Measurements from ENCODE around the gene CAMKMT.

Gene CAMKMT

GRCh38 chr2:44450082-44450481 lies 88.3 kb downstream of the CAMKMT start:
- H3K4me3 ChIP-seq (ENCODE audit: low read depth, low read length) = no peak overlapping the region
- no peak for TF ChIP-seq CTCF (IDR thresholded peaks at IDR 0.05; ENCODE audit: low read depth, low read length, missing control alignments)
- no peak for DNase-seq (ENCODE audit: low read depth)

- TF ChIP-seq CTCF (IDR thresholded peaks at IDR 0.05; ENCODE audit: low read depth, low read length, missing control alignments) = no peak
- DNase-seq (ENCODE audit: low read depth) = no peak
These were observed 89.1 kb downstream of the CAMKMT start for GRCh38 chr2:44450806-44451205.

GRCh38 chr2:44452069-44452583 lies 90.4 kb downstream of the CAMKMT start:
- DNase-seq (ENCODE audit: low read depth) = no peak
- no peak overlapping the region for H3K4me3 ChIP-seq (ENCODE audit: low read depth, low read length)
- no peak for TF ChIP-seq CTCF (IDR thresholded peaks at IDR 0.05; ENCODE audit: low read depth, low read length, missing control alignments)

More at GRCh38 chr2:44450806-44451205, 89.1 kb downstream of the CAMKMT start:
- no peak overlapping the region for H3K4me3 ChIP-seq (ENCODE audit: low read depth, low read length)

GRCh38 chr2:44453259-44453658 lies 91.5 kb downstream of the CAMKMT start:
- H3K4me3 ChIP-seq (ENCODE audit: low read depth, low read length) = no peak overlapping the region
- DNase-seq (ENCODE audit: low read depth) = no peak
- TF ChIP-seq CTCF (IDR thresholded peaks at IDR 0.05; ENCODE audit: low read depth, low read length, missing control alignments) = no peak

GRCh38 chr2:44455877-44456276 lies 94.1 kb downstream of the CAMKMT start:
- H3K4me3 ChIP-seq (ENCODE audit: low read depth, low read length) = no peak overlapping the region
- no peak for TF ChIP-seq CTCF (IDR thresholded peaks at IDR 0.05; ENCODE audit: low read depth, low read length, missing control alignments)
- no peak for DNase-seq (ENCODE audit: low read depth)

GRCh38 chr2:44456946-44457345 lies 95.2 kb downstream of the CAMKMT start:
- no peak for DNase-seq (ENCODE audit: low read depth)
- no peak for TF ChIP-seq CTCF (IDR thresholded peaks at IDR 0.05; ENCODE audit: low read depth, low read length, missing control alignments)
- no peak overlapping the region for H3K4me3 ChIP-seq (ENCODE audit: low read depth, low read length)

- no peak for DNase-seq (ENCODE audit: low read depth)
- no peak overlapping the region for H3K4me3 ChIP-seq (ENCODE audit: low read depth, low read length)
- no peak for TF ChIP-seq CTCF (IDR thresholded peaks at IDR 0.05; ENCODE audit: low read depth, low read length, missing control alignments)
These were observed 98.0 kb downstream of the CAMKMT start for GRCh38 chr2:44459739-44460138.

Data from GM12864 (cell line).